Measurements from ENCODE around the gene ZNF598.
A peak's percentile ranks its signal among the peaks of the same experiment; 100 is the strongest.

- TF ChIP-seq EZH2 (conservative IDR thresholded peaks at IDR 0.05; ENCODE audit: low read depth, low read length) (no peak), DR1 (CRISPR knock-in tag; IDR thresholded peaks at IDR 0.05) (no peak), NFAT5 (CRISPR knock-in tag; IDR thresholded peaks at IDR 0.05) (no peak), DMTF1 (CRISPR knock-in tag; IDR thresholded peaks at IDR 0.05) (no peak), REST (IDR thresholded peaks at IDR 0.05; ENCODE audit: borderline replicate concordance in 1 of 2, low read depth in 1 of 2, low read length in 2 of 2) (no peak), ZNF512B (CRISPR knock-in tag; IDR thresholded peaks at IDR 0.05; ENCODE audit: borderline replicate concordance) (no peak), CTCF (CRISPR knock-in tag; IDR thresholded peaks at IDR 0.05) (peak; percentile 71), PAWR (CRISPR knock-in tag; IDR thresholded peaks at IDR 0.05; ENCODE audit: borderline replicate concordance) (no peak), ESRRA (CRISPR knock-in tag; IDR thresholded peaks at IDR 0.05; ENCODE audit: low read depth) (no peak)
Observed at GRCh38 chr16:2056077-2056476, 46.5 kb upstream of the ZNF598 start.

Measured in HepG2 (cell line).